Loucy (cell line): ENCODE data around the gene RBBP9.
"Not testable (repeated sequence)": the region's sequence is repeated elsewhere in the genome, so short reads cannot be mapped to it uniquely, and the experiment has no call there.

Source experiments
- H2AFZ ChIP-seq: fragments of 200-600 bp; sonication (generic); 2 replicates; pipeline ENCODE4 v1.6.0; 2016; ENCODE audit warnings: antibody characterized with exemption, mild to moderate bottlenecking, low read length, moderate library complexity
- H3F3A ChIP-seq: fragments of 200-600 bp; 2 replicates; pipeline ENCODE4 v1.6.0; 2016; ENCODE audit warnings: antibody characterized with exemption, low read depth, mild to moderate bottlenecking
- H3K27me3 ChIP-seq: fragments of 200-600 bp; sonication (generic); 2 replicates; pipeline ENCODE4 v1.6.1; 2014; ENCODE audit warnings: low read length, mild to moderate bottlenecking; ENCODE audit not compliant: insufficient read depth, poor library complexity, severe bottlenecking
- H3K36me3 ChIP-seq: fragments of 200-600 bp; sonication (generic); 2 replicates; pipeline ENCODE4 v1.6.1; 2016; ENCODE audit warnings: low read length; ENCODE audit not compliant: insufficient read depth
- H3K4me1 ChIP-seq: fragments of 200-600 bp; sonication (generic); 2 replicates; pipeline ENCODE4 v1.5.1; 2014; ENCODE audit warnings: low read length, mild to moderate bottlenecking; ENCODE audit not compliant: insufficient read depth, poor library complexity, severe bottlenecking
- H3K4me2 ChIP-seq: fragments of 200-600 bp; sonication (generic); 2 replicates; pipeline ENCODE4 v1.6.0; 2014; ENCODE audit warnings: antibody characterized with exemption, low read length, low read depth, mild to moderate bottlenecking; ENCODE audit not compliant: poor library complexity, severe bottlenecking
- H3K4me3 ChIP-seq: fragments of 200-600 bp; sonication (generic); 2 replicates; pipeline ENCODE4 v1.5.1; 2014; ENCODE audit warnings: low read length, mild to moderate bottlenecking, mixed read lengths; ENCODE audit not compliant: poor library complexity, severe bottlenecking
- H3K79me2 ChIP-seq: fragments of 200-600 bp; sonication (generic); 2 replicates; pipeline ENCODE4 v1.6.1; 2014; ENCODE audit warnings: low read length; ENCODE audit not compliant: insufficient read depth
- H3K9ac ChIP-seq: fragments of 200-600 bp; sonication (generic); 2 replicates; pipeline ENCODE4 v1.6.0; 2014; ENCODE audit warnings: mild to moderate bottlenecking, low read depth, low read length, moderate library complexity; ENCODE audit not compliant: poor library complexity, severe bottlenecking
- H3K9me2 ChIP-seq: fragments of 200-600 bp; sonication (generic); replicated peaks from 2 replicates; pipeline ENCODE4 v1.6.1; 2016; ENCODE audit warnings: low read depth, low read length, mixed read lengths
- H3K9me3 ChIP-seq: fragments of 200-600 bp; sonication (generic); 2 replicates; pipeline ENCODE4 v1.6.1; 2014; ENCODE audit warnings: mild to moderate bottlenecking, antibody characterized with exemption, low read length, low read depth; ENCODE audit not compliant: insufficient read depth
- H4K20me1 ChIP-seq: fragments of 200-600 bp; sonication (generic); 2 replicates; pipeline ENCODE4 v1.6.0; 2014; ENCODE audit warnings: antibody characterized with exemption, low read length, mild to moderate bottlenecking; ENCODE audit not compliant: insufficient read depth, poor library complexity, severe bottlenecking
- EZH2phosphoT487 ChIP-seq: fragments of 200-600 bp; IDR thresholded peaks from 2 replicates; pipeline ENCODE4 v1.6.1; 2018; ENCODE audit warnings: antibody characterized with exemption, mild to moderate bottlenecking, moderate library complexity, borderline replicate concordance
- TF ChIP-seq, protein P1 (sequence below): fragments of 200-600 bp; sonication (generic); conservative IDR thresholded peaks from 2 replicates; pipeline ENCODE4 v1.5.1; 2014; ENCODE audit warnings: mild to moderate bottlenecking, antibody characterized with exemption, low read length

Gene RBBP9

DNA sequence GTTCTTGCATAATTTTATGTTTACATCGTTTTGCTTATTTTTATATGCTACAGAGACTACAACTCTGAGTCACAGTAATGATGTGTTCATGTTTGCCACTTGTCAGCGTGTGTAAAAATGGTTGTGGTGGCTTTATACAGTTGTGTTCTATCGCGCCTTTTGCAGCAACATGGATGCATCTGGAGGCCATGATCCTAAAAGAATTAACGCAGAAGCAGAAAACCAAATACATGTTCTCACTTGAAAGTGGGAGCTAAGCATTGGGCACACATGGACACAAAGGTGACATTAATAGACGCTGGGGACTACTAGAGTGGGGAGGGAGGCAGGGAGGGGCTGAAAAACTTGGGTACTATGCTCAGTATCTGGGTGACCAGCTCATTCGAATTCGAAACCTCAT, 9.7 kb upstream of the RBBP9 start:
- Histone ChIP-seq H2AFZ (peak overlapping the region; percentile 96), H3K4me1 (peaks cover 22% of the 10 kb centered on the region), H3K79me2 (peaks cover 19% of the 10 kb centered on the region), H4K20me1 (peaks cover 3% of the 10 kb centered on the region), H3K9ac (peak overlapping the region; percentile 68), H3F3A (no peaks in the 10 kb centered on the region), H3K27me3 (peaks cover 29% of the 10 kb centered on the region), H3K9me2 (no peaks in the 10 kb centered on the region), H3K36me3 (no peaks in the 10 kb centered on the region), H3K4me3 (peak overlapping the region; percentile 76), H3K4me2 (peak overlapping the region; percentile 84), H3K9me3 (no peaks in the 10 kb centered on the region)
- TF ChIP-seq, protein P1, sequence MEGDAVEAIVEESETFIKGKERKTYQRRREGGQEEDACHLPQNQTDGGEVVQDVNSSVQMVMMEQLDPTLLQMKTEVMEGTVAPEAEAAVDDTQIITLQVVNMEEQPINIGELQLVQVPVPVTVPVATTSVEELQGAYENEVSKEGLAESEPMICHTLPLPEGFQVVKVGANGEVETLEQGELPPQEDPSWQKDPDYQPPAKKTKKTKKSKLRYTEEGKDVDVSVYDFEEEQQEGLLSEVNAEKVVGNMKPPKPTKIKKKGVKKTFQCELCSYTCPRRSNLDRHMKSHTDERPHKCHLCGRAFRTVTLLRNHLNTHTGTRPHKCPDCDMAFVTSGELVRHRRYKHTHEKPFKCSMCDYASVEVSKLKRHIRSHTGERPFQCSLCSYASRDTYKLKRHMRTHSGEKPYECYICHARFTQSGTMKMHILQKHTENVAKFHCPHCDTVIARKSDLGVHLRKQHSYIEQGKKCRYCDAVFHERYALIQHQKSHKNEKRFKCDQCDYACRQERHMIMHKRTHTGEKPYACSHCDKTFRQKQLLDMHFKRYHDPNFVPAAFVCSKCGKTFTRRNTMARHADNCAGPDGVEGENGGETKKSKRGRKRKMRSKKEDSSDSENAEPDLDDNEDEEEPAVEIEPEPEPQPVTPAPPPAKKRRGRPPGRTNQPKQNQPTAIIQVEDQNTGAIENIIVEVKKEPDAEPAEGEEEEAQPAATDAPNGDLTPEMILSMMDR, result no peak
- TF ChIP-seq EZH2phosphoT487, result no peak

DNA sequence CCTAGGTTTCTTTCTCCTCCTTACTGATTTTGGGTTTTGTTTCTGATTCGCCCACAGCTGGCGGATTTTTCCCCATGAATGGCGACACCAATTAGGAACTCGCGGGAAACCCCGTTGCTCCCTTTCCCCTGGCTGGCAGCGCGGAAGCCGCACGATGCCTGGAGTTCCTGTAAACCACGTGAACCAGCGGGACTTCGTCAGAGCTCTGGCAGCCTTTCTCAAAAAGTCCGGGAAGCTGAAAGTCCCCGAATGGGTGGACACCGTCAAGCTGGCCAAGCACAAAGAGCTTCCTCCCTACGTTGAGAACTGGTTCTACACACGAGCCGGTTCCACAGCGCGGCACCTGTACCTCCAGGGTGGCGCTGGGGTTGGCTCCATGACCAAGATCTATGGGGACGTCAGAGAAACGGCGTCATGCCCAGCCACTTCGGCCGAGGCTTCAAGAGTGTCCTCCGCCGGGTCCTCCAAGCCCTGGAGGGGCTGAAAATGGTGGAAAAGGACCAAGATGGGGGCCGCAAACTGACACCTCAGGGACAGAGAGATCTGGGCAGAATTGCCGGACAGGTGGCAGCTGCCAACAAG, 7.5 kb upstream of the RBBP9 start:
- H3K4me3 ChIP-seq, result no peak overlapping the region
- no peak overlapping the region for H3K9ac ChIP-seq
- TF ChIP-seq EZH2phosphoT487, result no peak
- TF ChIP-seq, protein P1, result no peak
- H3F3A ChIP-seq, result no peaks in the 10 kb centered on the region
- no peaks in the 10 kb centered on the region for H3K36me3 ChIP-seq
- peaks cover 19% of the 10 kb centered on the region for H3K79me2 ChIP-seq
- H3K4me2 ChIP-seq, result no peak overlapping the region
- peaks cover 13% of the 10 kb centered on the region for H3K4me1 ChIP-seq
- H3K9me3 ChIP-seq, result no peaks in the 10 kb centered on the region
- H3K9me2 ChIP-seq, result no peaks in the 10 kb centered on the region
- H3K27me3 ChIP-seq, result peaks cover 29% of the 10 kb centered on the region
- H2AFZ ChIP-seq, result no peak overlapping the region
- H4K20me1 ChIP-seq, result peaks cover 3% of the 10 kb centered on the region

DNA sequence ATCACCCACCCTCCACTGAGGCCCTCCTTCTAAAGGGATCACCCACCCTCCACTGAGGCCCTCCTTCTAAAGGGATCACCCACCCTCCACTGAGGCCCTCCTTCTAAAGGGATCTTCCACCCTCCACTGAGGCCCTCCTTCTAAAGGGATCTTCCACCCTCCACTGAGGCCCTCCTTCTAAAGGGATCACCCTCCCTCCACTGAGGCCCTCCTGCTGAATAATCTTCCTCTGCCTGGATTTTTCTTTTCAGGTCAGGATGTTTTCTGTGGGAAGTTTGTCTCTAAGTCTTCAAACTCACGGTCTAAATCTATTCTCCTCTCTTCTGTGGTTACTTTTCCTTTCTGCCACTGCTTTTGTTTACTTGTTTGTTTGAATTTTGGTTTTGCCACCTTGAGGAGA, 4.6 kb upstream of the RBBP9 start:
- not testable (repeated sequence) for H4K20me1 ChIP-seq, H3K9ac ChIP-seq, H3K4me1 ChIP-seq, H3K4me2 ChIP-seq, H3K9me2 ChIP-seq, H2AFZ ChIP-seq, H3K36me3 ChIP-seq, H3K4me3 ChIP-seq, H3K79me2 ChIP-seq, H3K9me3 ChIP-seq, H3F3A ChIP-seq
- H3K27me3 ChIP-seq, result peaks cover 29% of the 10 kb centered on the region

DNA sequence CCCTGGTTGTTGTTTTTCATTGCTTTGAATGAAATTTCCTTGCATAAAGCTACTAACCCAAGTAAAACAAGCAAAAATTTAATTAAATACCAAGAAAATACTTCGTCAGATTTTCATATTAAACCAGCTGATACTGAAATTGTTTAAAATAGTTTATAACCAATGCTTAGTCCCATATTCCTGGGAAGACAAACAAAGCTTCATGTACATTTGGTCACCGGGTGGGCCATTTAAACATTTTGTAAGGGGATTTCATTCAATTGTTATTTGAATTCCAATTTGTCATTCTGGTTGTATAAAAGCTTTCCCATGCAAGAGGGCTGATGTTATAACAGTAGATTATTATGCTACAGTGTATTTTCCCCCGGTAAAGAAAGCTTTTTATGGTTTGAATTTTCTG, 578 bp upstream of the RBBP9 start:
- Histone ChIP-seq H3K9ac (peak overlapping the region; percentile 74), H3F3A (no peaks in the 10 kb centered on the region), H3K9me2 (no peaks in the 10 kb centered on the region), H3K4me1 (peaks cover 24% of the 10 kb centered on the region), H3K4me3 (peak overlapping the region; percentile 94), H3K4me2 (peak overlapping the region; percentile 84), H3K9me3 (no peaks in the 10 kb centered on the region), H2AFZ (peak overlapping the region; percentile 99), H3K27me3 (peaks cover 9% of the 10 kb centered on the region), H4K20me1 (no peaks in the 10 kb centered on the region), H3K36me3 (no peaks in the 10 kb centered on the region), H3K79me2 (peaks cover 14% of the 10 kb centered on the region)
- TF ChIP-seq, protein P1, result no peak
- TF ChIP-seq EZH2phosphoT487, result no peak
